GM12865 (cell line): ENCODE data around the gene P2RX6.

ENCODE experiments used
- DNase-seq: peaks from one replicate; pipeline ENCODE4 v3.0.0; 2010; ENCODE audit warnings: low read depth
- H3K4me3 ChIP-seq: 2 replicates; pipeline ENCODE4 v1.5.1; 2011; ENCODE audit warnings: mild to moderate bottlenecking, low read depth, low read length, control low read depth
- CTCF ChIP-seq: IDR thresholded peaks from 2 replicates; pipeline ENCODE4 v1.5.1; 2011; ENCODE audit warnings: low read length, control low read depth, low read depth, inconsistent platforms; ENCODE audit not compliant: insufficient read depth; ENCODE audit errors: missing control alignments

Gene P2RX6

GRCh38 chr22:21012446-21013407 lies 2.2 kb upstream of the P2RX6 start:
- H3K4me3 ChIP-seq: no peak overlapping the region
- DNase-seq: no peak

GRCh38 chr22:21013657-21014201 lies 1.2 kb upstream of the P2RX6 start:
- peak overlapping the region; percentile 40 for H3K4me3 ChIP-seq
- TF ChIP-seq CTCF: no peak
- no peak for DNase-seq

More at GRCh38 chr22:21012446-21013407, 2.2 kb upstream of the P2RX6 start:
- TF ChIP-seq CTCF: no peak

- DNase-seq: peak; percentile 93
- H3K4me3 ChIP-seq: peak overlapping the region; percentile 40
- no peak for TF ChIP-seq CTCF
Measured at GRCh38 chr22:21014202-21014725, 701 bp upstream of the P2RX6 start.

- no peak overlapping the region for H3K4me3 ChIP-seq
Measured at GRCh38 chr22:21015466-21016006, 571 bp downstream of the P2RX6 start.

GRCh38 chr22:21016644-21017420 lies 1.9 kb downstream of the P2RX6 start:
- H3K4me3 ChIP-seq: no peak overlapping the region
- no peak for TF ChIP-seq CTCF
- no peak for DNase-seq

More at GRCh38 chr22:21015466-21016006, 571 bp downstream of the P2RX6 start:
- no peak for DNase-seq
- no peak for TF ChIP-seq CTCF

GRCh38 chr22:21018314-21018713 lies 3.3 kb downstream of the P2RX6 start:
- TF ChIP-seq CTCF: no peak
- DNase-seq: no peak

More at GRCh38 chr22:21018314-21018713, 3.3 kb downstream of the P2RX6 start:
- no peak overlapping the region for H3K4me3 ChIP-seq
